NCI-H187 (cell line): ENCODE results near the gene DAG1.

Experiments used
- DNase-seq, 2 experiments: peaks; one replicate each; lab custom pipeline; 2025; lab: John Stamatoyannopoulos, UW

The DAG1 gene

GRCh38 chr3:49518016-49518415 lies 47.9 kb downstream of the DAG1 start:
- DNase-seq: no peak

GRCh38 chr3:49518441-49518840 lies 48.4 kb downstream of the DAG1 start:
- no peak for DNase-seq

GRCh38 chr3:49519296-49519695 lies 49.2 kb downstream of the DAG1 start:
- DNase-seq: no peak

- DNase-seq: no peak
Observed at GRCh38 chr3:49519916-49520385, 49.9 kb downstream of the DAG1 start.

GRCh38 chr3:49523756-49524747 lies 54.0 kb downstream of the DAG1 start:
- DNase-seq: no peak

GRCh38 chr3:49529567-49529966 lies 59.5 kb downstream of the DAG1 start:
- DNase-seq: no peak

GRCh38 chr3:49530231-49530630 lies 60.2 kb downstream of the DAG1 start:
- no peak for DNase-seq

GRCh38 chr3:49530701-49531100 lies 60.6 kb downstream of the DAG1 start:
- DNase-seq: no peak

- no peak for DNase-seq
Observed at GRCh38 chr3:49531218-49531617, 61.2 kb downstream of the DAG1 start.

- no peak for DNase-seq
Observed at GRCh38 chr3:49531715-49532114, 61.6 kb downstream of the DAG1 start.

- no peak for DNase-seq
Observed at GRCh38 chr3:49533031-49533430, 63.0 kb downstream of the DAG1 start.

- no peak for DNase-seq
Observed at GRCh38 chr3:49533786-49534519, 63.9 kb downstream of the DAG1 start.

- DNase-seq: no peak
Observed at GRCh38 chr3:49534581-49535441, 64.7 kb downstream of the DAG1 start.

- DNase-seq: no peak
Observed at GRCh38 chr3:49535971-49536874, 66.2 kb downstream of the DAG1 start.

GRCh38 chr3:49536875-49537533 lies 66.9 kb downstream of the DAG1 start:
- DNase-seq: no peak

- peak; percentile 65 to 81 for DNase-seq
Observed at GRCh38 chr3:49539659-49540560, 69.8 kb downstream of the DAG1 start.

- DNase-seq: no peak
Observed at GRCh38 chr3:49552087-49552486, 82.0 kb downstream of the DAG1 start.

GRCh38 chr3:49553324-49553691 lies 83.2 kb downstream of the DAG1 start:
- no peak for DNase-seq
